HCT116 (cell line): ENCODE data around the gene LCN10. TPM values are rescaled to one million over a fixed set of nuclear protein-coding genes. Genes with fewer than 3 reads are reported as not detected.
A peak's percentile ranks its signal among the peaks of the same experiment; 100 is the strongest.

Source experiments
- ATAC-seq: fragments of 200-7000 bp; cut with Tn5 transposase; 2 replicates; pipeline ENCODE4 v1.9.1; 2020; ENCODE audit warnings: mild to moderate bottlenecking, moderate library complexity
- BruUV-seq: library from RNA; stranded (reverse); fragments of 400-500 nt; replicated peaks from 2 replicates; lab custom pipeline; 2021; lab: Mats Ljungman, UMichigan
- CTCF ChIA-PET: fragments of 300-600 bp; sonication (Branson Sonifier 250); formaldehyde crosslinking; loops from one replicate; lab custom pipeline; 2021; ENCODE audit warnings: antibody characterized with exemption; lab: Charles Lee
- POLR2A ChIA-PET: fragments of 300-600, 350-600 bp; sonication (Branson Sonifier 250); formaldehyde crosslinking; loops from one replicate; lab custom pipeline; 2021; ENCODE audit warnings: antibody characterized with exemption; lab: Charles Lee
- RAD21 ChIA-PET, 2 experiments: fragments of 300-600 bp; sonication (Branson Sonifier 250); formaldehyde crosslinking; loops; one replicate each; lab custom pipeline; 2023; ENCODE audit warnings: low total read pairs in 2 of 2; ENCODE audit not compliant: uncharacterized antibody in 2 of 2, unreplicated experiment in 2 of 2, low non-redundant PET in 1 of 2; lab: Charles Lee
- DNase-seq: peaks from one replicate; pipeline ENCODE4 v3.0.0-alpha.2; 2010; ENCODE audit warnings: low read depth, low spot score
- H2AFZ ChIP-seq: fragments of 200-600 bp; shearing (Covaris generic), sonication (generic); 2 replicates; pipeline ENCODE4 v1.6.1; 2017; ENCODE audit warnings: low read depth, mixed run types, mixed read lengths, antibody characterized with exemption, low read length; ENCODE audit not compliant: poor library complexity, severe bottlenecking
- H3K27ac ChIP-seq: 2 replicates; pipeline ENCODE4 v1.5.1; 2012; ENCODE audit warnings: low read depth, low read length
- H3K27me3 ChIP-seq: fragments of 200-600 bp; sonication (generic); 2 replicates; pipeline ENCODE4 v1.6.1; 2016; ENCODE audit warnings: mixed run types, low read length, mixed read lengths; ENCODE audit not compliant: insufficient read depth
- H3K36me3 ChIP-seq, 2 experiments: fragments of 200-500 bp in 1 of 2; fragments of 200-600 bp in 1 of 2; sonication (Bioruptor generic) in 1 of 2; sonication (generic) in 1 of 2; 2 replicates each; pipeline versions ENCODE4 v1.5.1 to v1.6.1; 2014 to 2016; ENCODE audit warnings: low read length in 2 of 2, inconsistent platforms in 1 of 2, mixed read lengths in 1 of 2, mixed run types in 1 of 2; ENCODE audit not compliant: insufficient read depth in 2 of 2, control insufficient read depth in 1 of 2
- H3K4me1 ChIP-seq, 2 experiments: fragments of 200-600 bp in 1 of 2; sonication (generic) in 1 of 2; 2 replicates each; pipeline versions ENCODE4 v1.5.1 to v1.6.1; 2012 to 2017; ENCODE audit warnings: low read length in 2 of 2, inconsistent platforms in 1 of 2, mild to moderate bottlenecking in 1 of 2, mixed read lengths in 1 of 2, mixed run types in 1 of 2, moderate library complexity in 1 of 2; ENCODE audit not compliant: insufficient read depth in 2 of 2, control insufficient read depth in 1 of 2
- H3K4me2 ChIP-seq: fragments of 200-600 bp; sonication (generic); 2 replicates; pipeline ENCODE4 v1.6.1; 2017; ENCODE audit warnings: mixed run types, low read length, mixed read lengths
- H3K4me3 ChIP-seq, 2 experiments: fragments of 200-600 bp in 1 of 2; sonication (generic) in 1 of 2; replicated peaks in 1 of 2; 2 replicates each; pipeline ENCODE4 v1.5.1; 2011 to 2016; ENCODE audit warnings: low read length in 2 of 2, control low read depth in 1 of 2, low read depth in 1 of 2, mild to moderate bottlenecking in 1 of 2, mixed read lengths in 1 of 2, mixed run types in 1 of 2
- H3K79me2 ChIP-seq: fragments of 200-600 bp; sonication (generic); 2 replicates; pipeline ENCODE4 v1.6.1; 2017; ENCODE audit warnings: mild to moderate bottlenecking, mixed run types, low read length, moderate library complexity, mixed read lengths; ENCODE audit not compliant: insufficient read depth
- H3K9ac ChIP-seq: fragments of 200-600 bp; sonication (generic); 2 replicates; pipeline ENCODE4 v1.6.1; 2016; ENCODE audit warnings: low read length, mixed read lengths
- H3K9me2 ChIP-seq: fragments of 200-600 bp; sonication (generic), shearing (Covaris generic); 2 replicates; pipeline ENCODE4 v1.6.1; 2017; ENCODE audit warnings: mixed run types, mild to moderate bottlenecking, moderate library complexity; ENCODE audit not compliant: insufficient read depth
- H3K9me3 ChIP-seq, 2 experiments: fragments of 200-500 bp in 1 of 2; fragments of 200-600 bp in 1 of 2; sonication (Bioruptor generic) in 1 of 2; sonication (generic) in 1 of 2; 2 replicates each; pipeline ENCODE4 v1.6.1; 2014 to 2017; ENCODE audit warnings: low read length in 2 of 2, mixed read lengths in 2 of 2, inconsistent platforms in 1 of 2, low read depth in 1 of 2, mild to moderate bottlenecking in 1 of 2, mixed run types in 1 of 2, moderate library complexity in 1 of 2; ENCODE audit not compliant: control insufficient read depth in 1 of 2, insufficient read depth in 1 of 2
- H4K20me1 ChIP-seq: fragments of 200-600 bp; sonication (generic), shearing (Covaris generic); 2 replicates; pipeline ENCODE4 v1.6.1; 2017; ENCODE audit warnings: mixed run types, mild to moderate bottlenecking, moderate library complexity; ENCODE audit not compliant: insufficient read depth
- ATF3 ChIP-seq: IDR thresholded peaks from 2 replicates; pipeline ENCODE4 v1.6.1; 2012
- CBX3 ChIP-seq: IDR thresholded peaks from 2 replicates; pipeline ENCODE4 v1.6.1; 2012; ENCODE audit warnings: low read depth
- EGR1 ChIP-seq: IDR thresholded peaks from 2 replicates; pipeline ENCODE4 v1.6.1; 2012; ENCODE audit warnings: low read depth
- ELF1 ChIP-seq: IDR thresholded peaks from 2 replicates; pipeline ENCODE4 v1.6.1; 2012; ENCODE audit warnings: low read depth, borderline replicate concordance
- EZH2 ChIP-seq: fragments of 200-600 bp; sonication (generic); IDR thresholded peaks from 2 replicates; pipeline ENCODE4 v1.6.1; 2017; ENCODE audit warnings: antibody characterized with exemption, mixed run types
- FOSL1 ChIP-seq: IDR thresholded peaks from 2 replicates; pipeline ENCODE4 v1.6.1; 2012; ENCODE audit warnings: low read depth
- JUND ChIP-seq: IDR thresholded peaks from 2 replicates; pipeline ENCODE4 v1.6.1; 2012
- POLR2AphosphoS5 ChIP-seq: IDR thresholded peaks from 2 replicates; pipeline ENCODE4 v1.6.1; 2011; ENCODE audit warnings: mild to moderate bottlenecking, low read depth, low read length, moderate library complexity
- RAD21 ChIP-seq: IDR thresholded peaks from 2 replicates; pipeline ENCODE4 v1.6.1; 2012; ENCODE audit warnings: low read depth, mild to moderate bottlenecking
- SIN3A ChIP-seq: IDR thresholded peaks from 2 replicates; pipeline ENCODE4 v1.6.1; 2012; ENCODE audit warnings: low read depth
- SP1 ChIP-seq: IDR thresholded peaks from 2 replicates; pipeline ENCODE4 v1.6.1; 2012; ENCODE audit warnings: low read depth
- SRF ChIP-seq: IDR thresholded peaks from 2 replicates; pipeline ENCODE4 v1.6.1; 2012; ENCODE audit warnings: low read depth
- ZNF274 ChIP-seq: fragments of 200-500 bp; sonication (Bioruptor generic); IDR thresholded peaks from 2 replicates; pipeline ENCODE4 v1.6.1; 2014; ENCODE audit warnings: mild to moderate bottlenecking, low read depth, low read length, inconsistent platforms
- intact Hi-C: fragments of 100-400 bp; cut with micrococcal nuclease; formaldehyde crosslinking; loops from 2 replicates; pipeline ENCODE4 v1.10.0; 2022
- total RNA-seq: library from RNA; stranded (reverse); gene quantifications from one replicate; pipeline ENCODE4 v1.2.1, GENCODE V29; 2021; ENCODE audit not compliant: unreplicated experiment
- TF ChIP-seq, protein P1 (sequence below): IDR thresholded peaks from 2 replicates; pipeline ENCODE4 v1.6.1; 2011; ENCODE audit warnings: mild to moderate bottlenecking, low read length, moderate library complexity; ENCODE audit not compliant: insufficient replicate concordance; ENCODE audit errors: extremely low read depth

The LCN10 gene
- total RNA-seq, 1 experiment from 2014 or later: not detected

- no peaks in the 10 kb centered on the region for H3K9me3 ChIP-seq
- no peaks in the 10 kb centered on the region for H3K36me3 ChIP-seq
- no peaks in the 10 kb centered on the region for H3K9me2 ChIP-seq
- no peak for TF ChIP-seq RAD21
- TF ChIP-seq, all 23 proteins: peak for 0
- intact Hi-C loops: no loop called here
- Histone ChIP-seq H3K4me1 (peaks cover 55 to 82% of the 10 kb centered on the region in 2 experiments), H3K79me2 (no peaks in the 10 kb centered on the region), H3K4me3 (peak overlapping the region; percentile 31 to 58), H3K4me2 (peak overlapping the region; percentile 98), H4K20me1 (no peaks in the 10 kb centered on the region), H3K9ac (peak overlapping the region; percentile 74), H3K27ac (peak overlapping the region; percentile 92), H2AFZ (peak overlapping the region; percentile 64), H3K27me3 (no peaks in the 10 kb centered on the region)
- ATAC-seq (no peak), DNase-seq (no peak)
- ChIA-PET CTCF (interaction anchor here (0.6 to 1.4 kb wide), 14 partner anchors 10 to 336 kb away, joined by 3 to 11 read pairs (median 3); no protein-coding TSS in a partner anchor), POLR2A (interaction anchor here (0.6 to 1.1 kb wide), 4 partner anchors 18 to 116 kb away, joined by 3 to 6 read pairs (median 4); no protein-coding TSS in a partner anchor), RAD21 (interaction anchor here in 1 of 2 experiments (1.0 kb wide), 1 partner anchor 54 kb away, joined by 4 read pairs; no protein-coding TSS in a partner anchor)
- BruUV-seq: no TSS peak
These were observed 49.6 kb downstream of the LCN10 start for GRCh38 chr9:136693135-136693489.

DNA sequence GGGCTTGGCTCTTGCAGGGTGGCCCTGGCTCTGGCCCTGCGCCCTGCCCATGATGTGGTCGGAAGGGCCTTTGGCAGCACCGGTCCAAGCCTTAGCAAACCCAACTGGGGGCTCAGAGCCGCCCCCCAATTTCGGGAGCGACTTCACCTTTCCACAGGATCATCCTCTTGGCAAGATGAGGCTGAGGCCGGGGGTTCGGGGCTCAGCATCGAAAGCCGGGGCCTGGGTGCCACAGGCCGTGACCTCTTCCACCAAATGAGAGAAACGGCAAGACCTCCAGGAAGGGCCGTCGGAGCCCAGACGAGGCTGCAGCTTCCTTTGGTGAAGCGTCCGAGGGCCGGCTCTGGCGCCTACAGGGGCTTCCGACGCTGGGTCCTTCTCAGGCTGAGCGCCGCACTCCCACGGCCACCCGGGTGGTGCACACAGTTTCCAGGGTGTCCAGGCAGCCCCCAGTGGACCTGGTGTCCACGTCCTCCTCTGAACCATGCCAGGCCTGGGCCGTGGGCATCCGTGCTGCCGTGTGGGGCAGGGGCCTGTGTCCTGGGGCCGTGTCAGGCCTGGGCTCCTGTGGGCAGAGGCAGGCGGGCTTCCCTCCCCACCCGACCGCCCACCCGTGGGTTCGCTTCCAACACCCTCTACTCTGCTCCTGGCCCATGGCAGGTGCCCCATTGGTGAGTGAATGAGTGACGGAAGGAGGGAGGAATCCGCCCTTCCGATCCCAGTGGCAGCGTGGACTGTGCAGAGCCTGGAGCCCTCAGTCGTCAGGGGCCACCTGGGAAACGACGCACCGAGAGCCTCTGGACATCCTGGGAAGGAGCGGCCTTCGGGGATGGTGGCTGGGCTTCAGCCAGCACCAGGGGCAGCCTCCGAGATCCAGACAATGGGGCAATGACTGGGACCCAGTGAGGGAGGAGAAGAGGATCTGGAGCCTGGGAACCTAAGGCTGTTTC lies 50.3 kb downstream of the LCN10 start:
- Histone ChIP-seq H3K4me3 (no peak overlapping the region), H3K36me3 (no peaks in the 10 kb centered on the region), H3K27me3 (no peaks in the 10 kb centered on the region), H3K27ac (peak overlapping the region; percentile 92)
- no peak for DNase-seq
- CTCF ChIA-PET: no interaction called here
- RAD21 ChIA-PET: no interaction called here
- TF ChIP-seq ZNF274: no peak
- TF ChIP-seq FOSL1: no peak
- TF ChIP-seq POLR2AphosphoS5: no peak
- no peak for TF ChIP-seq JUND
- TF ChIP-seq EZH2: no peak
- no peak for TF ChIP-seq SP1
- TF ChIP-seq, protein P1, sequence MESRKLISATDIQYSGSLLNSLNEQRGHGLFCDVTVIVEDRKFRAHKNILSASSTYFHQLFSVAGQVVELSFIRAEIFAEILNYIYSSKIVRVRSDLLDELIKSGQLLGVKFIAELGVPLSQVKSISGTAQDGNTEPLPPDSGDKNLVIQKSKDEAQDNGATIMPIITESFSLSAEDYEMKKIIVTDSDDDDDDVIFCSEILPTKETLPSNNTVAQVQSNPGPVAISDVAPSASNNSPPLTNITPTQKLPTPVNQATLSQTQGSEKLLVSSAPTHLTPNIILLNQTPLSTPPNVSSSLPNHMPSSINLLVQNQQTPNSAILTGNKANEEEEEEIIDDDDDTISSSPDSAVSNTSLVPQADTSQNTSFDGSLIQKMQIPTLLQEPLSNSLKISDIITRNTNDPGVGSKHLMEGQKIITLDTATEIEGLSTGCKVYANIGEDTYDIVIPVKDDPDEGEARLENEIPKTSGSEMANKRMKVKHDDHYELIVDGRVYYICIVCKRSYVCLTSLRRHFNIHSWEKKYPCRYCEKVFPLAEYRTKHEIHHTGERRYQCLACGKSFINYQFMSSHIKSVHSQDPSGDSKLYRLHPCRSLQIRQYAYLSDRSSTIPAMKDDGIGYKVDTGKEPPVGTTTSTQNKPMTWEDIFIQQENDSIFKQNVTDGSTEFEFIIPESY: no peak
- TF ChIP-seq ELF1: no peak
- no peak for TF ChIP-seq CBX3
- TF ChIP-seq RAD21: no peak
- TF ChIP-seq ATF3: no peak
- TF ChIP-seq EGR1: no peak
- no peak for TF ChIP-seq SRF
- TF ChIP-seq SIN3A: no peak
- TF ChIP-seq, all 23 proteins: peak for 0
- ATAC-seq: no peak
- BruUV-seq: no TSS peak
- intact Hi-C loops: no loop called here
- POLR2A ChIA-PET: no interaction called here
- no peaks in the 10 kb centered on the region for H3K79me2 ChIP-seq
- H4K20me1 ChIP-seq: no peaks in the 10 kb centered on the region
- H3K9me3 ChIP-seq: no peaks in the 10 kb centered on the region
- no peak overlapping the region for H2AFZ ChIP-seq
- H3K4me1 ChIP-seq: peaks cover 61 to 83% of the 10 kb centered on the region in 2 experiments
- no peaks in the 10 kb centered on the region for H3K9me2 ChIP-seq
- peak overlapping the region; percentile 98 for H3K4me2 ChIP-seq
- peak overlapping the region; percentile 74; the same call in 1 of the 2 replicates for H3K9ac ChIP-seq
